ENCODE data around the gene CLIC4.

CLIC4 gene

DNA sequence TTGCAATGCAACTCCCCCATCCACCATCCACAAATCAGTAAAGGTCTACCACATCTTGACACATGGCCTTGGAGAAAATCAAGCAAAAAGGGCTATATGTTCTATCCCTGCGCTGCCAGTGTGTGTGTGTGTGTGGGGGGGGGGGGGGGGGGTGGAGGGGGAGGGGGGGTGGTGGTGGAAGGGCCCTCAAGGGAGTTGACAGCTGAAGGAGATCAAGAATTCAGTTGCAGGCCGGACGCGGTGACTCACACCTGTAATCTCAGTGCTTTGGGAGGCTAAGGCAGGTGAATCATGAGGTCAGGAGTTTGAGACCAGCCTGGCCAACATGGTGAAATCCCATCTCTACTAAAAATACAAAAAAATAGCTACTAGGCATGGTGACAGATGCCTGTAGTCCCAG lies 37.6 kb upstream of the CLIC4 start:
- no peak overlapping the region for H2AFZ ChIP-seq (ENCODE audit: low read length)
- no peaks in the 10 kb centered on the region for H3K9me2 ChIP-seq (replicated peaks; ENCODE audit: low read depth, low read length)
- H3K4me2 ChIP-seq (ENCODE audit: low read depth, low read length, poor library complexity, severe bottlenecking): no peak overlapping the region
- H3K79me2 ChIP-seq (ENCODE audit: insufficient read depth, low read length): no peaks in the 10 kb centered on the region
- no peaks in the 10 kb centered on the region for H3F3A ChIP-seq (ENCODE audit: low read depth)
- TF ChIP-seq EZH2phosphoT487 (IDR thresholded peaks at IDR 0.05; ENCODE audit: borderline replicate concordance): no peak
- no peaks in the 10 kb centered on the region for H4K20me1 ChIP-seq (ENCODE audit: insufficient read depth, low read length, poor library complexity, severe bottlenecking)
- H3K9me3 ChIP-seq (ENCODE audit: insufficient read depth, low read depth, low read length): no peaks in the 10 kb centered on the region
- no peaks in the 10 kb centered on the region for H3K27me3 ChIP-seq (ENCODE audit: insufficient read depth, low read length, poor library complexity, severe bottlenecking)
- peaks cover 9% of the 10 kb centered on the region for H3K4me1 ChIP-seq (ENCODE audit: insufficient read depth, low read length, poor library complexity, severe bottlenecking)
- no peaks in the 10 kb centered on the region for H3K36me3 ChIP-seq (ENCODE audit: insufficient read depth, low read length)
- no peak overlapping the region for H3K4me3 ChIP-seq (ENCODE audit: low read length, poor library complexity, severe bottlenecking)
- H3K9ac ChIP-seq (ENCODE audit: low read depth, low read length, poor library complexity, severe bottlenecking): no peak overlapping the region

GRCh38 chr1:24708938-24709337 lies 36.3 kb upstream of the CLIC4 start:
- Histone ChIP-seq H3K9me3 (ENCODE audit: insufficient read depth, low read depth, low read length) (no peaks in the 10 kb centered on the region), H3F3A (ENCODE audit: low read depth) (no peaks in the 10 kb centered on the region), H4K20me1 (ENCODE audit: insufficient read depth, low read length, poor library complexity, severe bottlenecking) (no peaks in the 10 kb centered on the region), H3K9me2 (replicated peaks; ENCODE audit: low read depth, low read length) (no peaks in the 10 kb centered on the region), H3K4me3 (ENCODE audit: low read length, poor library complexity, severe bottlenecking) (no peak overlapping the region), H3K36me3 (ENCODE audit: insufficient read depth, low read length) (no peaks in the 10 kb centered on the region), H3K79me2 (ENCODE audit: insufficient read depth, low read length) (no peaks in the 10 kb centered on the region), H3K27me3 (ENCODE audit: insufficient read depth, low read length, poor library complexity, severe bottlenecking) (no peaks in the 10 kb centered on the region), H2AFZ (ENCODE audit: low read length) (no peak overlapping the region), H3K4me1 (ENCODE audit: insufficient read depth, low read length, poor library complexity, severe bottlenecking) (peaks cover 9% of the 10 kb centered on the region), H3K9ac (ENCODE audit: low read depth, low read length, poor library complexity, severe bottlenecking) (no peak overlapping the region), H3K4me2 (ENCODE audit: low read depth, low read length, poor library complexity, severe bottlenecking) (no peak overlapping the region)
- TF ChIP-seq EZH2phosphoT487 (IDR thresholded peaks at IDR 0.05; ENCODE audit: borderline replicate concordance): no peak
- TF ChIP-seq, protein P1, sequence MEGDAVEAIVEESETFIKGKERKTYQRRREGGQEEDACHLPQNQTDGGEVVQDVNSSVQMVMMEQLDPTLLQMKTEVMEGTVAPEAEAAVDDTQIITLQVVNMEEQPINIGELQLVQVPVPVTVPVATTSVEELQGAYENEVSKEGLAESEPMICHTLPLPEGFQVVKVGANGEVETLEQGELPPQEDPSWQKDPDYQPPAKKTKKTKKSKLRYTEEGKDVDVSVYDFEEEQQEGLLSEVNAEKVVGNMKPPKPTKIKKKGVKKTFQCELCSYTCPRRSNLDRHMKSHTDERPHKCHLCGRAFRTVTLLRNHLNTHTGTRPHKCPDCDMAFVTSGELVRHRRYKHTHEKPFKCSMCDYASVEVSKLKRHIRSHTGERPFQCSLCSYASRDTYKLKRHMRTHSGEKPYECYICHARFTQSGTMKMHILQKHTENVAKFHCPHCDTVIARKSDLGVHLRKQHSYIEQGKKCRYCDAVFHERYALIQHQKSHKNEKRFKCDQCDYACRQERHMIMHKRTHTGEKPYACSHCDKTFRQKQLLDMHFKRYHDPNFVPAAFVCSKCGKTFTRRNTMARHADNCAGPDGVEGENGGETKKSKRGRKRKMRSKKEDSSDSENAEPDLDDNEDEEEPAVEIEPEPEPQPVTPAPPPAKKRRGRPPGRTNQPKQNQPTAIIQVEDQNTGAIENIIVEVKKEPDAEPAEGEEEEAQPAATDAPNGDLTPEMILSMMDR (conservative IDR thresholded peaks at IDR 0.05; ENCODE audit: low read length): no peak

- TF ChIP-seq, protein P1 (conservative IDR thresholded peaks at IDR 0.05; ENCODE audit: low read length): no peak
- no peak for TF ChIP-seq EZH2phosphoT487 (IDR thresholded peaks at IDR 0.05; ENCODE audit: borderline replicate concordance)
- H3K4me1 ChIP-seq (ENCODE audit: insufficient read depth, low read length, poor library complexity, severe bottlenecking): peaks cover 9% of the 10 kb centered on the region
Observed at GRCh38 chr1:24709791-24710441, 35.3 kb upstream of the CLIC4 start.

GRCh38 chr1:24711329-24711728 lies 33.9 kb upstream of the CLIC4 start:
- H3K9me2 ChIP-seq (replicated peaks; ENCODE audit: low read depth, low read length): no peaks in the 10 kb centered on the region
- H3K9me3 ChIP-seq (ENCODE audit: insufficient read depth, low read depth, low read length): no peaks in the 10 kb centered on the region
- H3K4me3 ChIP-seq (ENCODE audit: low read length, poor library complexity, severe bottlenecking): no peak overlapping the region
- H3K4me2 ChIP-seq (ENCODE audit: low read depth, low read length, poor library complexity, severe bottlenecking): no peak overlapping the region
- H3K79me2 ChIP-seq (ENCODE audit: insufficient read depth, low read length): no peaks in the 10 kb centered on the region
- H3K36me3 ChIP-seq (ENCODE audit: insufficient read depth, low read length): no peaks in the 10 kb centered on the region
- H2AFZ ChIP-seq (ENCODE audit: low read length): no peak overlapping the region
- H4K20me1 ChIP-seq (ENCODE audit: insufficient read depth, low read length, poor library complexity, severe bottlenecking): no peaks in the 10 kb centered on the region
- no peak overlapping the region for H3K9ac ChIP-seq (ENCODE audit: low read depth, low read length, poor library complexity, severe bottlenecking)
- H3K27me3 ChIP-seq (ENCODE audit: insufficient read depth, low read length, poor library complexity, severe bottlenecking): no peaks in the 10 kb centered on the region
- TF ChIP-seq, protein P1 (conservative IDR thresholded peaks at IDR 0.05; ENCODE audit: low read length): no peak
- TF ChIP-seq EZH2phosphoT487 (IDR thresholded peaks at IDR 0.05; ENCODE audit: borderline replicate concordance): no peak
- no peaks in the 10 kb centered on the region for H3K4me1 ChIP-seq (ENCODE audit: insufficient read depth, low read length, poor library complexity, severe bottlenecking)
- H3F3A ChIP-seq (ENCODE audit: low read depth): no peaks in the 10 kb centered on the region

More at GRCh38 chr1:24709791-24710441, 35.3 kb upstream of the CLIC4 start:
- Histone ChIP-seq H3K4me2 (ENCODE audit: low read depth, low read length, poor library complexity, severe bottlenecking) (no peak overlapping the region), H2AFZ (ENCODE audit: low read length) (no peak overlapping the region), H3F3A (ENCODE audit: low read depth) (no peaks in the 10 kb centered on the region), H3K9me3 (ENCODE audit: insufficient read depth, low read depth, low read length) (no peaks in the 10 kb centered on the region), H3K9me2 (replicated peaks; ENCODE audit: low read depth, low read length) (no peaks in the 10 kb centered on the region), H3K36me3 (ENCODE audit: insufficient read depth, low read length) (no peaks in the 10 kb centered on the region), H3K27me3 (ENCODE audit: insufficient read depth, low read length, poor library complexity, severe bottlenecking) (no peaks in the 10 kb centered on the region), H3K9ac (ENCODE audit: low read depth, low read length, poor library complexity, severe bottlenecking) (no peak overlapping the region), H4K20me1 (ENCODE audit: insufficient read depth, low read length, poor library complexity, severe bottlenecking) (no peaks in the 10 kb centered on the region), H3K79me2 (ENCODE audit: insufficient read depth, low read length) (no peaks in the 10 kb centered on the region), H3K4me3 (ENCODE audit: low read length, poor library complexity, severe bottlenecking) (no peak overlapping the region)
